PFSK-1 (cell line): Measurements from ENCODE around the gene SINHCAF.

Experiments
- FOXP2 ChIP-seq: optimal IDR thresholded peaks from 2 replicates; pipeline ENCODE3; 2011; ENCODE audit warnings: borderline replicate concordance, control low read depth, inconsistent platforms; ENCODE audit not compliant: insufficient read depth; ENCODE audit errors: extremely low read length, extremely low read depth
- POLR2AphosphoS5 ChIP-seq: IDR thresholded peaks from 2 replicates; pipeline ENCODE4 v1.6.1; 2012; ENCODE audit warnings: low read depth, mild to moderate bottlenecking, control low read depth, low read length, moderate library complexity
- REST ChIP-seq, 2 experiments: IDR thresholded peaks; 2 replicates each; pipeline versions ENCODE4 v1.6.1 to v1.8.0; 2011 to 2012; ENCODE audit warnings: low read depth in 2 of 2, low read length in 2 of 2, control low read depth in 1 of 2, inconsistent platforms in 1 of 2, mild to moderate bottlenecking in 1 of 2, moderate library complexity in 1 of 2; ENCODE audit not compliant: insufficient read depth in 1 of 2
- SIN3A ChIP-seq: IDR thresholded peaks from 2 replicates; pipeline ENCODE4 v1.6.1; 2012; ENCODE audit warnings: mild to moderate bottlenecking, low read length, moderate library complexity, borderline replicate concordance; ENCODE audit not compliant: insufficient read depth
- TAF1 ChIP-seq: IDR thresholded peaks from 2 replicates; pipeline ENCODE4 v1.6.1; 2012; ENCODE audit warnings: low read length, control low read depth, borderline replicate concordance; ENCODE audit not compliant: insufficient read depth

The SINHCAF gene

GRCh38 chr12:31277081-31277480 lies 48.9 kb downstream of the SINHCAF start:
- TF ChIP-seq SIN3A (no peak), FOXP2 (no peak), POLR2AphosphoS5 (no peak), TAF1 (no peak), REST (IDR thresholded peaks at IDR 0.05; ENCODE audit: insufficient read depth in 1 of 2, low read depth in 2 of 2, low read length in 2 of 2) (no peak)

GRCh38 chr12:31275491-31275890 lies 50.5 kb downstream of the SINHCAF start:
- TF ChIP-seq REST (IDR thresholded peaks at IDR 0.05; ENCODE audit: insufficient read depth in 1 of 2, low read depth in 2 of 2, low read length in 2 of 2) (no peak), FOXP2 (no peak), SIN3A (no peak), TAF1 (no peak)

GRCh38 chr12:31274520-31275300 lies 51.2 kb downstream of the SINHCAF start:
- TF ChIP-seq TAF1 (no peak), FOXP2 (no peak), REST (IDR thresholded peaks at IDR 0.05; ENCODE audit: insufficient read depth in 1 of 2, low read depth in 2 of 2, low read length in 2 of 2) (no peak), SIN3A (no peak), POLR2AphosphoS5 (no peak)

- TF ChIP-seq SIN3A: no peak
- TF ChIP-seq TAF1: no peak
- TF ChIP-seq FOXP2: no peak
- no peak for TF ChIP-seq POLR2AphosphoS5
- no peak for TF ChIP-seq REST (IDR thresholded peaks at IDR 0.05; ENCODE audit: insufficient read depth in 1 of 2, low read depth in 2 of 2, low read length in 2 of 2)
These were observed 53.2 kb downstream of the SINHCAF start for GRCh38 chr12:31272607-31273225.
